Sigmoid colon (tissue), 7 donors: Measurements from ENCODE around the gene AMH. TPM values are rescaled to one million over a fixed set of nuclear protein-coding genes. Genes with fewer than 3 reads are reported as not detected.
A peak's percentile ranks its signal among the peaks of the same experiment; 100 is the strongest.

ENCODE experiments used
- DNase-seq: peaks from one replicate; pipeline ENCODE4 v3.0.0-alpha.2; 2019
- H3K27ac ChIP-seq, 4 donors: fragments of 200-600 bp; sonication (generic); one replicate each; pipeline ENCODE4 v1.5.1; 2016 to 2019; ENCODE audit warnings: mild to moderate bottlenecking in 1 of 4
- H3K27me3 ChIP-seq, 3 donors: fragments of 200-600 bp; sonication (generic); one replicate each; pipeline ENCODE4 v1.5.1; 2019; ENCODE audit warnings: mild to moderate bottlenecking in 1 of 3
- H3K36me3 ChIP-seq, 4 donors: fragments of 200-600 bp; sonication (generic); one replicate each; pipeline ENCODE4 v1.5.1; 2016 to 2019
- H3K4me1 ChIP-seq, 4 donors: fragments of 200-600 bp; sonication (generic); one replicate each; pipeline ENCODE4 v1.5.1; 2017 to 2019
- H3K4me3 ChIP-seq, 4 donors: fragments of 200-600 bp; sonication (generic); one replicate each; pipeline ENCODE4 v1.5.1; 2017 to 2019; ENCODE audit warnings: mild to moderate bottlenecking in 2 of 4, moderate library complexity in 1 of 4
- H3K9me3 ChIP-seq, 4 donors: fragments of 200-600 bp in 3 of 4; sonication (generic) in 3 of 4; one replicate each; pipeline versions ENCODE4 v1.5.1 to v1.6.1; 2013 to 2019
- CTCF ChIP-seq, 4 experiments: fragments of 450-650 bp in 3 of 4; fragments of 200-600 bp in 1 of 4; IDR thresholded peaks; one replicate each; pipeline ENCODE4 v1.5.1; 2016 to 2019; ENCODE audit warnings: antibody characterized with exemption in 4 of 4, mild to moderate bottlenecking in 3 of 4, moderate library complexity in 2 of 4
- EP300 ChIP-seq, 4 donors: sonication (generic); formaldehyde crosslinking; IDR thresholded peaks; one replicate each; pipeline ENCODE4 v1.6.1; 2017; ENCODE audit warnings: antibody characterized with exemption in 4 of 4
- POLR2A ChIP-seq, 2 donors: fragments of 450-650 bp; IDR thresholded peaks; one replicate each; pipeline ENCODE4 v1.6.1; 2016; ENCODE audit warnings: antibody characterized with exemption in 2 of 2, mild to moderate bottlenecking in 2 of 2, moderate library complexity in 2 of 2
- POLR2AphosphoS5 ChIP-seq, 4 donors: sonication (generic); formaldehyde crosslinking; IDR thresholded peaks; one replicate each; pipeline ENCODE4 v1.6.1; 2017; ENCODE audit warnings: antibody characterized with exemption in 4 of 4
- WGBS, 2 donors: extraction: QIAGEN DNeasy Blood & Tissue Kit; methylation state at CpG; one replicate each; pipeline ENCODE4 v1.1.7; 2013; 5-methylcytosine and 5-hydroxymethylcytosine counted together
- intact Hi-C: fragments of 100-400 bp; cut with DNase I; formaldehyde crosslinking; loops from one replicate; pipeline ENCODE4 v1.15.1; 2023
- polyA plus RNA-seq, 3 donors: library from polyadenylated mRNA; stranded (reverse); fragments of 200-250 nt; gene quantifications; one replicate each; pipeline ENCODE4 v1.2.3, GENCODE V29; 2013
- total RNA-seq, 4 donors: library from RNA; depleted of rRNA; stranded (reverse); fragments of >200 nt; gene quantifications; one replicate each; pipeline ENCODE4 v1.1.0, GENCODE V29; 2016
- donor health status: healthy with polysubstance abuse.
- donor health status: Bipolar disorder and iron deficiency.
- donor health status: healthy.

The AMH gene
- total and polyA plus RNA-seq, 7 donors, result 0.69 to 3.3 (median 1.8) TPM; not detected in 2

- Histone ChIP-seq H3K27ac (no peak overlapping the region), H3K36me3 (no peaks in the 10 kb centered on the region), H3K27me3 (peaks cover 0 to 5% (median 0%) of the 10 kb centered on the region in 3 donors), H3K4me3 (peak overlapping the region in 2 of 4 donors; percentile 39), H3K4me1 (peaks cover 0 to 15% (median 12%) of the 10 kb centered on the region in 4 donors), H3K9me3 (no peaks in the 10 kb centered on the region)
- TF ChIP-seq CTCF (IDR thresholded peaks at IDR 0.05), result no peak
- intact Hi-C loops, result no loop called here
- no peak for DNase-seq
- WGBS, 2 donors, result 54 to 79% methylated on average over 11 of the region's 11 CpGs
These were observed 33.7 kb downstream of the AMH start for GRCh38 chr19:2282862-2283237.

- intact Hi-C loops, result no loop called here
- H3K36me3 ChIP-seq, result no peaks in the 10 kb centered on the region
- 88 to 95% methylated on average over 8 of the region's 8 CpGs for WGBS, 2 donors
These were observed 34.8 kb downstream of the AMH start for GRCh38 chr19:2283835-2284507.

GRCh38 chr19:2286402-2287140 is 37.4 kb downstream of the AMH start:
- H3K4me3 ChIP-seq, result no peak overlapping the region
- 78 to 89% methylated on average over 20 of the region's 20 CpGs for WGBS, 2 donors
- H3K9me3 ChIP-seq, result no peaks in the 10 kb centered on the region
- H3K27ac ChIP-seq, result no peak overlapping the region
- H3K36me3 ChIP-seq, result no peaks in the 10 kb centered on the region
- TF ChIP-seq CTCF (IDR thresholded peaks at IDR 0.05), result no peak
- TF ChIP-seq POLR2AphosphoS5 (IDR thresholded peaks at IDR 0.05), result no peak
- no peak for TF ChIP-seq EP300 (IDR thresholded peaks at IDR 0.05)
- TF ChIP-seq POLR2A (IDR thresholded peaks at IDR 0.05), result no peak
- H3K27me3 ChIP-seq, result peaks cover 26 to 38% (median 32%) of the 10 kb centered on the region in 3 donors
- intact Hi-C loops, result no loop called here
- peaks cover 0 to 36% (median 36%) of the 10 kb centered on the region in 4 donors for H3K4me1 ChIP-seq
- DNase-seq, result no peak

More at GRCh38 chr19:2283835-2284507, 34.8 kb downstream of the AMH start:
- Histone ChIP-seq H3K27me3 (peaks cover 0 to 12% (median 6%) of the 10 kb centered on the region in 3 donors), H3K4me3 (no peak overlapping the region), H3K4me1 (peaks cover 0 to 15% (median 12%) of the 10 kb centered on the region in 4 donors), H3K9me3 (no peaks in the 10 kb centered on the region), H3K27ac (no peak overlapping the region)
- DNase-seq, result no peak
- TF ChIP-seq EP300 (IDR thresholded peaks at IDR 0.05) (no peak), CTCF (IDR thresholded peaks at IDR 0.05) (no peak), POLR2A (IDR thresholded peaks at IDR 0.05) (no peak), POLR2AphosphoS5 (IDR thresholded peaks at IDR 0.05) (no peak)

GRCh38 chr19:2287585-2288337 is 38.6 kb downstream of the AMH start:
- H3K27me3 ChIP-seq, result peaks cover 30 to 50% (median 43%) of the 10 kb centered on the region in 3 donors
- intact Hi-C loops, result no loop called here
- no peak for TF ChIP-seq POLR2AphosphoS5 (IDR thresholded peaks at IDR 0.05)
- no peaks in the 10 kb centered on the region for H3K9me3 ChIP-seq
- no peak overlapping the region for H3K27ac ChIP-seq
- DNase-seq, result no peak
- 67 to 71% methylated on average over 13 of the region's 13 CpGs for WGBS, 2 donors
- H3K4me3 ChIP-seq, result no peak overlapping the region
- H3K36me3 ChIP-seq, result no peaks in the 10 kb centered on the region
- peaks cover 0 to 29% (median 28%) of the 10 kb centered on the region in 4 donors for H3K4me1 ChIP-seq

- peaks cover 0 to 28% (median 26%) of the 10 kb centered on the region in 4 donors for H3K4me1 ChIP-seq
- 60 to 82% methylated on average over 17 of the region's 17 CpGs for WGBS, 2 donors
- DNase-seq, result no peak
- H3K4me3 ChIP-seq, result no peak overlapping the region
- H3K27ac ChIP-seq, result no peak overlapping the region
- intact Hi-C loops, result no loop called here
- no peak for TF ChIP-seq EP300 (IDR thresholded peaks at IDR 0.05)
- no peak for TF ChIP-seq POLR2A (IDR thresholded peaks at IDR 0.05)
- no peak for TF ChIP-seq POLR2AphosphoS5 (IDR thresholded peaks at IDR 0.05)
- TF ChIP-seq CTCF (IDR thresholded peaks at IDR 0.05), result no peak
- no peaks in the 10 kb centered on the region for H3K36me3 ChIP-seq
- no peaks in the 10 kb centered on the region for H3K9me3 ChIP-seq
- peaks cover 30 to 54% (median 44%) of the 10 kb centered on the region in 3 donors for H3K27me3 ChIP-seq
These were observed 39.3 kb downstream of the AMH start for GRCh38 chr19:2288338-2288817.
